Left colon (tissue), 2 donors: Measurements from ENCODE around the gene SLC35E1. TPM values are rescaled to one million over a fixed set of nuclear protein-coding genes. Genes with fewer than 3 reads are reported as not detected.
"Not testable (repeated sequence)": the region's sequence is repeated elsewhere in the genome, so short reads cannot be mapped to it uniquely, and the experiment has no call there.

Experiments used
- ATAC-seq: fragments of 200-7000 bp; cut with Tn5 transposase; one replicate; pipeline ENCODE4 v1.9.1; 2020; ENCODE audit warnings: mild to moderate bottlenecking, moderate library complexity
- DNase-seq, 2 donors: peaks; one replicate each; pipeline ENCODE4 v3.0.0-alpha.2; 2020
- intact Hi-C, 2 donors: fragments of 100-400 bp; cut with DNase I in 1 of 2; cut with micrococcal nuclease in 1 of 2; formaldehyde crosslinking; loops; one replicate each; pipeline versions ENCODE4 v1.11.2 to v1.14.0; 2022; cut with DNase I, micrococcal nuclease
- total RNA-seq, 2 donors: library from RNA; stranded (reverse); fragmentation: NEBNext Ultra II Directional; extraction: Animal tissue kit (Norgen Biotek cat#: 25700); gene quantifications; one replicate each; pipeline ENCODE4 v1.2.1, GENCODE V29; 2021
- donor health status: DM: no; HTN: no; CAD: no.
- donor health status: DM: yes; HTN: yes; CAD: no.

The SLC35E1 gene
- total RNA-seq, 2 donors from 2014 or later: 35.8 to 37.7 TPM

DNA sequence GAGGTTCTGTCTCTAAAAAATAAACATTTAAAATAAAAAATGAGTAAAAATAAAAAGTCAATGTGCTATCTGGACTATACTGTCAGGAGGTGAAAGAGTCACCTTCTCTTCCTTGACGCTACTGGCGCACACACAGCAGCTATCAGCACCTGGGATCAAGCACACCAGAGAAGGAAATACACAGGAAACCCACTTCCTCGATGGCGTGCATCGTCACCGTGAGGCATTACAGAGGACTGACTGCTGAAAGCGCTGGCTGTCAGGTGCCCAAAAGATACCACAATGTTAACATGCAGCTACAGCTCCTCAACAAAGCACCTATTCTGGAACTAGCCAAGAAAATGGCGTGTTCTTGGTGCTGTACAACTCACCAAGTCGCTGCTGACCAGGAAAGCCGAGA, 6.1 kb downstream of the SLC35E1 start:
- DNase-seq: peak in 1 of 2 donors; percentile 35
- peak; percentile 22 for ATAC-seq
- intact Hi-C loops: no loop called here

DNA sequence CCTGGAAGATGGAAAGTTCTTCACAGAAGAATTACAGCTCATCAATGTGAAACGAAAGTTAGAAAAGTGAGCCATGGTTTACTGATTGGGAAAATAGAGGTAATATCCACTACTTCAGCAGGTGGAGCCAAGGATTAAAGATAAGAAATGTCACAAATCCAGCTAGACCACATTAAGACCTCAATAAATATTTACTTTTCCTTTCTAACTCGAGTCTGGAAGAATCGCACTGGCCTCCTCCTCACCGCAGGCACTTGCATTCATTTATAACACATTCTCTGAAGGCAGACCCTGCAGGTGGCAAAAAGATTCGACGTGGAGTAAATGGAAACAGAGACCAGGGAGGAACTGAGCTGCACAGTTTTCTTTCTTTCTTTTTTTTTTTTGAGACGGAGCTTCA, 7.4 kb downstream of the SLC35E1 start:
- DNase-seq: no peak
- peak; percentile 83 for ATAC-seq
- intact Hi-C loops: no loop called here

GRCh38 chr19:16562608-16563025, 9.6 kb downstream of the SLC35E1 start:
- intact Hi-C loops: no loop called here
- ATAC-seq (no peak), DNase-seq (no peak)

- ATAC-seq: no peak
- intact Hi-C loops: no loop called here
- DNase-seq: no peak
Observed at GRCh38 chr19:16561382-16561781, 10.8 kb downstream of the SLC35E1 start.

DNA sequence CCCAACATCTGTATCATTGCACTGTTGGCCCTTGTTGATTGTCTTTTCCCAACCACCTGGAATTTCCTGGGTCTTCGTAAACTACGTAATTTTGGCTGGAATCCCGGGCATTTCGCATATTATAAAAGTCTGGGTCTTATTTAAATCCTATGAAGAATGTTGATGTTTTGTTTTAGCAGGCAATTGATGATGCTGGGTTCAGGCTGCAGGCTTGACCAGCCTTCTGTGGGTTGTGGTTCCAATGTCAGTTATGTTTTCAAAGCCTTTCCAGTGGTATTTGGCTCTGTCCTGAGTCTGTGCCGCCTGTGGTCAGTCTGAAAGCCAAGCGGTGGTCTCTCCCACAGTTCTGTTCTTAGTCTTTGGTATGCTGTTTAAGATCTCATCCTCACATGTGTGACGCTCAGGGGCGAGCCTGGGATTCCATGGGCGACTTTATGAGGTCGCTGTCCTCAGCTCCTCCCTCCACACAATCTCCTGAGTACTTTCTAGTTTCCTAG, 12.4 kb downstream of the SLC35E1 start:
- no peak for ATAC-seq
- intact Hi-C loops: no loop called here

DNA sequence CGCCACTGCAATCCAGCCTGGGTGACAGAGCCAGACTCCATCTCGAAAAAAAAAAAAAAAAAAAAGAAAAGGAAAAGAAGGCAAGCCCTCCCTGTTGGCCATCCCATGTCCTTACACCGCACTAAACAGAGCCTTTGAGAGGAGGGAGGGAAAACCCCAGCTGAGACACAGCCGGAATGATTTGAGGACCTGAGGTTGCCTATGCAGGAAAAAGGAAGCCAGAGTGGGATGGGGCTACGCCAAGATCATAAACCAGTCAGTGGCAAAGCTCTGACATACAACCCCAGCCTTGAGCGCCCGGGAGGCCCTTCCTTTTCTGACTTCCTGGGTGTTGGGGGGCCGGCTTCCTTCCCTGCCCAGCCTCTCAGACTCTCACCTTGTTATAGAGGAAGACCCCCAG, 17.4 kb downstream of the SLC35E1 start:
- intact Hi-C loops: no loop called here
- ATAC-seq (no peak), DNase-seq (no peak)

More for the DNA sequence above, 12.4 kb downstream of the SLC35E1 start:
- DNase-seq: no peak

- DNase-seq, intact Hi-C loops, ATAC-seq: not testable (repeated sequence)
Observed at GRCh38 chr19:16551902-16552301, 20.3 kb downstream of the SLC35E1 start.

DNA sequence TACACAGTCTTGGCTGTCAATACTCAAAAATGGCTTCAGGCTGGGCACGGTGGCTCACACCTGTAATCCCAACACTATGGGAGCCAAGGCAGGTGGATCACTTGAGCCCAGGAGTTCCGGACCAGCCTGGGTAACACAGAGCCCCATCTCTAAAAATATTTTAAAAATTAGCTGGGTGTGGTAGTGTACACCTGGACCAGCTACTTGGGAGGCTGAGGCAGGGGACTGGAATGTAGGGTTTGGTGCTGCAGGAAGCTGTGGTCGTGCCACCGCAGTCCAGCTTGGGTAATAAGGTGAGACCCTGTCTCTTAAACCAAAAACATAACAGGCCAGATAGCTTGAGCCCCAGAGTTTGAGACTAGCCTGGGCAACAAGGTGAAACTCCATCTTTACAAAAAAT, 23.3 kb downstream of the SLC35E1 start:
- intact Hi-C loops: no loop called here
- no peak for DNase-seq
- no peak for ATAC-seq

DNA sequence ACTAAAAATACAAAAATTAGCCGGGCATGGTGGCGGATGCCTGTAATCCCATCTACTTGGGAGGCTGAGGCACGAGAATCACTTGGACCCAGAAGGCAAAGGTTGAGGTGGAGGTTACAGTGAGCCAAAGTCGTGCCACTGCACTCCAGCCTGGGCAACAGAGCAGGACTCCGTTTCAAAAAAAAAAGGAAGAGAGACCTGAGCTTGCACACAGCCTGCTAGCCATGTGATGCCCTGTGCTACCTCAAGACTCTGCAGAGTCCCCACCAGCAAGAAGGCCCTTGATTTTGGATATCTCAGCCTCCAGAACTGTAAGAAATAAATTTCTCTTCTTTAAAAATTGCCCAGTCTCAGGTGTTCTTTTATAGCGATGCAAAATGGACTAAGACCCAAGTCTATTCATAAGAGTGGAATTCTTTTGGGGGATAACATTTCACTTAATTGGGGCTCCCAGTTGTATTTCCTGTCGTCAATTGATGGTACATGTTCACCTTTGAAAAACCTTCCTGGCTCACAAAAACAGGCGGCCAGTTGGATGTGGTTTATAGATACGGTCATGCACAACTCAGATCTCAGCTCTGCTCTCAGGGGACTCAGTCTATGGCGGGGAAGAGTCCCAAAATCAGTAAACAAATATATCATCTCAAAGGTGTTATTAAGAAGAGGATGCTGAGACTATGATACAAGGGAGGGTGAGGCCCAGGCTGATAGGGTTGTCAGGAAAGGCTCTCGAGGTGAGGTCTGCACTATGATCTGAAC, 27.6 kb downstream of the SLC35E1 start:
- no peak for DNase-seq
- intact Hi-C loops: no loop called here
- no peak for ATAC-seq

- intact Hi-C loops, DNase-seq, ATAC-seq: not testable (repeated sequence)
Observed at GRCh38 chr19:16543734-16544133, 28.5 kb downstream of the SLC35E1 start.

DNA sequence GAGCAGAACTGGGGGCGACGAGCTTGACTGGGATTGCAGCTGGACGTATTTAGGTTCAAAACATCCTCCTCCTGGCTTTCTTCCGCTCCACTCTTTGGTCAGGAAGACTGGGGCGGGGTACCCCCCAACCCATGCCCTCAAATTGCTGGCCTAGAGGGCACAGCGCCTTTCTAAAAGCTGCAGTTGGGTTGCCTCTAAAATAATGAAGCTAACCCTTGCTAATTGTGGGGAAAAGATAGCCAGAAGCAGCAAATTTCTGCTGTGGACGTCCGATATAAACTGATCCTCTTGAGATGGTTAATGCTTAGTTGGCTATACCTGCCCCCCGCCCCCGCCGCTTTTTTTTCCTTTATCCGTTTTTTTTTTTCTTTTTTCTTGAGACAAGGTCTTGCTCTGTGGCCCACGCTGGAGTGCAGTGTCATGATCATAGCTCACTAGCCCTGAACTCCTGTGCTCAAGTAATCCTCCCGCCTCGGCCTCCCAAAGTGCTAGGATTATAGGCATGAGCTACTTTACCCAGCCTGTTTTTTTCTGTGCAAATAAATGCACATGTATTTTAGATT, 29.2 kb downstream of the SLC35E1 start:
- intact Hi-C loops: no loop called here

DNA sequence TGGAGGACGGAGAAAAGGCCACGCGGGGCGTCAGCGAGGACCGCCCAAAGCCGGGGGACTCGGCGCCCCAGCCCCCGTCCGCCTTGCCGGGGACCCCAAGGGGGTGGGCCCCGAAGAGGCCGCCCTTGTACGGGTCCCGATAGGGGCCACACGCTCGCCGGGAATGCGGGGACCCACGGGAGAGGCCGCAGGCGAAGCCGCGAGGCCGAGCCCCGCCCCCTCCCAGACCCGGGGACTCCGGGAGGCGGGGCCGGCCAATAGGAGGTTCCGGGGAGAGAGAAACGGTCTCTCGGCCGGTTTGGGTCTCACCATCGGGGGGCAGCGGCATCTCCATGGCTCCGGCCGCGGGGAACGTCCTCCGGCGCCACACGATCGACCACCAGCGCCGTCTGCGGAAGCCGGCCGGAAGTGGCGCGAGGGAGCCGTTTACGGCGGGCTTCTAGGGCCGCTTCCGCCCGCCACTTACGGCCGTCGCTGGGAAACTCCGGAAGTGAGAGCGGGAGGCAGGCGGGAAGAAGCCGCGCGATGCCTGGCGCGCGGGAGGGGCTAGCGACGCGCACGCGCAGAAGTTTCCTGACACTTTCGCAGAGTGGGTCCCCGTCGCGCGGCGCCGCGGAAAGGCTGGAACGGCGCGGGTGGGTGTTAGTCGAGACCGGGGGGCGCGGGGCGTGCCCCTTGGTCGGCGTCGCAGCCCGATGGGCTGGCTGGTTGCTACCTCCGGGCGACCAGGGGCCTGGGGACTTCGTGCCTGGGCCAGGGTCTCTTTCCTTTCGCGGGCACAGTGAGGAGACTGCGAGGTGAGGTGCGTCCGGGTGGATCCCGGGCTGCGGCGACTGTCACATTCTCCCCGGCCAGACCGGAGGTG, 29.9 kb downstream of the SLC35E1 start, which contains the start of gene CHERP:
TSS of gene CHERP (minus strand) at position 393 of the 865 bp plus-strand sequence. CDS start at position 334, 59 bp downstream.
- intact Hi-C loops: no loop called here
- ATAC-seq: peak; percentile 96

More for the DNA sequence above, 29.2 kb downstream of the SLC35E1 start:
- DNase-seq (no peak), ATAC-seq (no peak)

DNA sequence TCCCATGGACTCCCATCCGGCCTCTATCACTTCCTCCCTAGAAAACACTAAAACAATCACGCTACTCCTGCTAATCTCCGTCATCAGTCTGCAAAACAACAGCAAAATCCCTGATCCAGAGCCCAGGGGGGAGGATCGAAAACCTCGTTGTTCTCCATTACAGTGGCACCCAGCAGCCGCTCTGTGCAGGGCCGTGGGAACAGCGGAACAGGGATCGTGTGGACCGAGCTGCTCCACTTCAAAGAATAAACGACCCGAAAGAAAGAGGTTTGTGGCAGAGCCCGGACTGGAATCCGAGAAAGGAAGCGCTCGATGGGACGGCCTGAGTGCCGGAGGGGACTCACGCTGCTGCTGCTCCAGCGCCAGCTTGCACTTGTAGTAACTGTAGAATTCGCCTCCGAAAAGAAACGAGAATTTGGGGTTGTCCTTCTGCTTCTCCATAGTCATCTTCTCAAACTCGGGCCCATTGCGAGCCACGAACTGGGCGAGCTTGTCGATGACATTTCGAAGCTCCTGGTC, 30.6 kb downstream of the SLC35E1 start:
- DNase-seq (peak in 1 of 2 donors; percentile 17), ATAC-seq (peak; percentile 3)
- intact Hi-C loops: no loop called here

More for the DNA sequence above, 29.9 kb downstream of the SLC35E1 start, which contains the start of gene CHERP:
- DNase-seq: peak; percentile 92 to 96

DNA sequence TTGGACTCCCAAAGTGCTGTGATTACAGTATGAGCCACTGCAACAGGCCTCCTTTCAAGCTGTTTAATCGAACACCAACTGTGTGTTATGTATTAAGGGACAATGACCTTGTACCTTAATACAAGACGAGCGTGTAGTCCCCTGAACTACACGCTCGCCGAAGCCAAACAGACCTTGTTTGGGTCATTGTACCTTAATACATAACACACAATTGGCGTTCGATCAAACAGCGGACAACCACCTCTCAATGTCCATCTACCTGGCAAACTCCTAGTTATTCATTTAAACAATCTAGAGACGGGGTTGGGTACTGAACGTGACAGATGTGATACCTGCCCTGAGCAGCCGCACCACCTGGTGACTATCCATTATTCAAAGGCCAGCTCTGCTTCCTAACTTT, 31.3 kb downstream of the SLC35E1 start:
- no peak for ATAC-seq

GRCh38 chr19:16537111-16537510, 35.1 kb downstream of the SLC35E1 start:
- intact Hi-C loops: no loop called here
- ATAC-seq: no peak
- no peak for DNase-seq

More for the DNA sequence above, 31.3 kb downstream of the SLC35E1 start:
- no peak for DNase-seq
- intact Hi-C loops: no loop called here

- no peak for DNase-seq
- intact Hi-C loops: no loop called here
- no peak for ATAC-seq
Observed at GRCh38 chr19:16536130-16536529, 36.1 kb downstream of the SLC35E1 start.

GRCh38 chr19:16535381-16535780, 36.8 kb downstream of the SLC35E1 start:
- intact Hi-C loops: no loop called here
- DNase-seq (no peak), ATAC-seq (no peak)

- no peak for ATAC-seq
- DNase-seq: no peak
- intact Hi-C loops: no loop called here
Observed at GRCh38 chr19:16532440-16533234, 39.6 kb downstream of the SLC35E1 start.
